Testis (tissue), 2 donors: ENCODE measurements around the gene GUSB.

Experiments
- CTCF ChIP-seq, 3 experiments: fragments of 450-650 bp in 2 of 3; fragments of 200-600 bp in 1 of 3; sonication (generic) in 1 of 3; IDR thresholded peaks; one replicate each; pipeline ENCODE4 v1.5.1; 2016 to 2019; ENCODE audit warnings: antibody characterized with exemption in 3 of 3, mild to moderate bottlenecking in 2 of 3, moderate library complexity in 1 of 3
- POLR2A ChIP-seq: fragments of 450-650 bp; IDR thresholded peaks from one replicate; pipeline ENCODE4 v1.6.1; 2017; ENCODE audit warnings: antibody characterized with exemption, mild to moderate bottlenecking, moderate library complexity

- TF ChIP-seq CTCF (IDR thresholded peaks at IDR 0.05) (no peak), POLR2A (no peak)
Observed at GRCh38 chr7:65980478-65981250, 1.3 kb downstream of the GUSB start.
